GM21381 (cell line): Measurements from ENCODE around the gene PRSS33.

ENCODE experiments used
- ATAC-seq: cut with Tn5 transposase; IDR thresholded peaks from one replicate; pipeline ENCODE4 v1.9.1; 2021; ENCODE audit warnings: mild to moderate bottlenecking, moderate library complexity; ENCODE audit not compliant: unreplicated experiment

PRSS33 gene, protein sequence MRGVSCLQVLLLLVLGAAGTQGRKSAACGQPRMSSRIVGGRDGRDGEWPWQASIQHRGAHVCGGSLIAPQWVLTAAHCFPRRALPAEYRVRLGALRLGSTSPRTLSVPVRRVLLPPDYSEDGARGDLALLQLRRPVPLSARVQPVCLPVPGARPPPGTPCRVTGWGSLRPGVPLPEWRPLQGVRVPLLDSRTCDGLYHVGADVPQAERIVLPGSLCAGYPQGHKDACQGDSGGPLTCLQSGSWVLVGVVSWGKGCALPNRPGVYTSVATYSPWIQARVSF

DNA sequence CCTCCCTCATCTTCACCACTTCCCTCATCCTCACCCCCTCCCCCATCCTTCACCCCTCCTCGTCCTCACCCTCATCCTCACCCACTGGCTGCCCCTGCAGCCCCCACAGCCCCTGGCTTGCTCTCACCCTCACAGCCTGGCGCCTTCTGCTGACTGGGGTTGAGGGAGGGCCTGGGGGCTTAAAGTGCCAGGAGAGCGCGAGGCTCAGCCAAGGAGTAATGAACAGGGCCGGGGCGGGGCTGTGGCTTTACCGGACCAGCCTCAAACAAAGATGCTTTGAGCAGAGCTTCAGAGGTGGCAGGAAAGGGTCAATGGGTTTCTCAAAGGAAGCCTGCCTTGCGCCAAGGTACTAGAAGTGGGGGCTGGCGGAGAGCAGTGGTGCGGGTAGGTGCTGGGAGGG is at the start of gene PRSS33:
Gene PRSS33 (minus strand): TSS at position 155 of the 400 bp plus-strand sequence. CDS start 1,013 bp downstream, outside the sequence.
- no peak for ATAC-seq

DNA sequence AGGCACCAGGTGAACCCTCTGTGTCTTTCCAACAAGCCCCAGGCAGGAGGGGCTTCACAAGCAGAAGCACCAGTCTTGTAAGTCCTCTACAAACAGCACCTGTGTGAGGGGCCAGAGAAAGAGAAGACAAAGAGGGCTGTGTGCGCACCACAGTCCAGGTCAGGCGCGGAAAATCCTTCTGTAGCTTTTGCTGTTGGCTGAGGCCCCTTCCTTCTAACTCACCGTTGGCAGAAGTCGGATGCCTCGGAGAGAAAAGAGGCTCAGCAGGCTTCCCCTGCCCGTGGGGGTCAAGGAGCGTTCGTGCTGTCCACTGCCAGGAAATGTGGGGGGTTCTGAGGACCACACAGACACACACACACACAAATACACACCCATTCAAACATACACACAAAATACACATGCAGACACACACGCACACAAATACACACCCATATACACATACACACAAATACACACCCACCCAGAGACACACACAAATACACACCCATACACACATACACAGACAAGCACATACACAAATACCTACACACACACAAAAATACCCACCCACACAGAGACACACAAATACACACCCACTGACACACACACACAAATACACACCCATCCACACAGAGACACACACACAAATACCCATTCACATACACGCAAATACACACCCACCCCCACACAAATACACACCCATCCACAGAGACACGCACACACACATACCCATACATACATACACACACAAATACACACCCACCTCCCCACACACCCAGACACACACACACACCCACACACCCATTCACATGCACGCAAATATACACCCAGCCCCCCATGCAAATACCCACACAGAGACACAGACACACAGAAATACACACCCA is 49.5 kb upstream of the PRSS33 start:
- ATAC-seq, result no peak

DNA sequence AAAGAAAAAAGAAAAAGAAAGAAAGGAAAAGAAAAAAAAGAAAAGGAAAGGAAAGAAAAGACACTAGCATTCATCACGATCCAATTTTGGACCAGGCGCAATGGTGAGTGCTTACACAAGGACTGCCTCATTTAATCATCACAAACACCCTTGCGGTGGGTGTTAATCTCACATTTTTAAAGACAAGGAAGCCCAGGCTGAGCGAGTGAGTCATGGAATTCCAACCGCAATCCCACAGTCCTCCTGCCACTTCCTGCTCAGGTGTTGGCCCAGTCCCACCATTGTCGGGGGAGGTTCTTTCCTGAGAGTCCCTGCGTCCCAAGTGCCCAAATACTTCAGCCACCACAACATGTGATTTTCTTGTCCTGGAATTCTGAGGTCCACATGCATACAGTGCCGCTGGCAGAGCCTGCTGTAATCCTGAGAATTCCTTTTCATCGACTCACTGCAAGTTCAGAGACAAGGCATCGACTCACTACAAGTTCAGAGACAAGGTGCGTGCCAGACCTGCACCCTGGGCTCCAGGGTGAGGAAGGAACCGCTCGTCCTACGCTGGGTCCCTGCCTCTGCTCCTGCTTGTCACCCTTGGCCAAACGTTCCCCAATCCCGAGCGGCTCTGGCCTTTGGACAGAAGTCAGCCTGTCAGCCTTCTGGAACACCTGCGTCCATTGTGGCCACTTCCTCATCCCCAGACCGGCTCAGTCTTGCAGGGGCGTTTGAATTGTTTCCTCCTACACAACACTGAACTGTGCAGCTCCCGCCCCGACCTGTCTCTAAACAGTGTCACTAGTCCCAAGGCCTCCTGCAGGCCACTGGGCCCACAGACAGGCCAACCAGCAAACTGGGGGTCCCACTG is 48.5 kb upstream of the PRSS33 start:
- no peak for ATAC-seq

DNA sequence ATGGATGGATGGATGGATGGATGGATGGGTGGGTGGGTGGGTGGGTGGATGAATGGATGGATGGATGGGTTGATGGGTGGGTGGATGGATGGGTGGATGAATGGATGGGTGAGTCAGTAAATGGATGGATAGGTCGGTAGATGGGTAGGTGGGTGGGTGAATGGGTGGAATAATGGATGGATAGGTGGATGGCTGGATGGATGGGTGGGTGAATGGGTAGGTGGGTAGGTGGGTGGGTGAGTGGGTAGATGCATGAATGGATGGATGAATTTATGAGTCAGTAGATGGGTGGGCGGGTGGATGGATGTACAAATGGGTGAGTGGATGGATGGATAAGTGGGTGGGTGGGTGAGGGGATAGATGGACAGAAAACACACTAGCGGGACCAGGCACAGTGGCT is 47.6 kb upstream of the PRSS33 start:
- ATAC-seq, result no peak

DNA sequence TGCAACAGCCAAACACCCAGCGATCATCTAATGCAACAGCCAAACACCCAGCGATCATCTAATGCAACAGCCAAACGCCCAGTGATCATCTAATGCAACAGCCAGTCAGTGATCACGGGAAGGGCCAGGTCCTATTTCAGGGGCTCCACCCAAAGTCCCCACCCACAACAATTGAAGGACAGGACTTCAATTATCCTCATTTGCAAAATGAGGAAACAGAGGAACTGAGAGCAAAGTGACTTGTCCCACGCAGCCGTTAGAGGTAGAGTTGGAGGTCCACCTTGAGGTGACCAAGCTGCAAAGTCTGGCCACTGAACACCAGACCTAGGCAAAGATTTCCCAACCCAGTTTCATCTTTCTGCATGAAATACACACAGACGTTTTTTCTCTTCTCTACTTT is 46.4 kb upstream of the PRSS33 start:
- no peak for ATAC-seq

DNA sequence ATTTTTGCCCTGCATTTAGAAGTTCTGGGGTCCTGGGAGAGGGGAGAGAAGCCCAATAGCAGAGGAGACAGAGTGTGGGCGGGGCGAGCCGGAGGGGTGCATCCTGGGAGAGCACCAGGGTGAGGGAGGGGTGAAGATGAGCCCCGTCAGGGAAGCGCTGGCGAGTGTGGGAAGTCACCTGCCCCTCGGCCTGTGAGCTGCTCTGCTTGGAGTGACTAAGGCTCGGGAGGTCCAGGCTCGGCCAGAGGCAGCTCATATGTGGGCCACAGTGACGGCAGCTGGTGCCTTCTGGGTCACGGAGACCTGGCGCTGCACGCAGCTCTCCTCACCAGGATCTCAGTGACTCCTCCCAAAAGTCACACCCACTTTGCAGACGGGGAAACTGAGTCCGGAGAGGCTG is 43.8 kb upstream of the PRSS33 start:
- no peak for ATAC-seq

DNA sequence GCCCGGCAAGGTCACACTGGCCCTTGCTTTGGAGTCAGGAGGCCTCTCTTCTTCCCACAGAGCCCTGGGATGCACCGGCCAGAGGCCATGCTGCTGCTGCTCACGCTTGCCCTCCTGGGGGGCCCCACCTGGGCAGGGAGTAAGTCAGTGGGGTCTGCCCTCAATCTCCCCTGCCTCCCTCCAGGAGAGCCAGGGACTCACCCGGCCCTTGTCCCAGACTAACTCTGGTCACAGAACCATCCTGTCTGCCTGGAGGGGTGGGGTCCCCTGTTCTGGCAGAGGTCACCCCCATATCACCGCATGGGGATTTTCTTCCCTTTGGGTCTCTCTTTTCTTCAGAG is 43.0 kb upstream of the PRSS33 start:
- ATAC-seq, result no peak

DNA sequence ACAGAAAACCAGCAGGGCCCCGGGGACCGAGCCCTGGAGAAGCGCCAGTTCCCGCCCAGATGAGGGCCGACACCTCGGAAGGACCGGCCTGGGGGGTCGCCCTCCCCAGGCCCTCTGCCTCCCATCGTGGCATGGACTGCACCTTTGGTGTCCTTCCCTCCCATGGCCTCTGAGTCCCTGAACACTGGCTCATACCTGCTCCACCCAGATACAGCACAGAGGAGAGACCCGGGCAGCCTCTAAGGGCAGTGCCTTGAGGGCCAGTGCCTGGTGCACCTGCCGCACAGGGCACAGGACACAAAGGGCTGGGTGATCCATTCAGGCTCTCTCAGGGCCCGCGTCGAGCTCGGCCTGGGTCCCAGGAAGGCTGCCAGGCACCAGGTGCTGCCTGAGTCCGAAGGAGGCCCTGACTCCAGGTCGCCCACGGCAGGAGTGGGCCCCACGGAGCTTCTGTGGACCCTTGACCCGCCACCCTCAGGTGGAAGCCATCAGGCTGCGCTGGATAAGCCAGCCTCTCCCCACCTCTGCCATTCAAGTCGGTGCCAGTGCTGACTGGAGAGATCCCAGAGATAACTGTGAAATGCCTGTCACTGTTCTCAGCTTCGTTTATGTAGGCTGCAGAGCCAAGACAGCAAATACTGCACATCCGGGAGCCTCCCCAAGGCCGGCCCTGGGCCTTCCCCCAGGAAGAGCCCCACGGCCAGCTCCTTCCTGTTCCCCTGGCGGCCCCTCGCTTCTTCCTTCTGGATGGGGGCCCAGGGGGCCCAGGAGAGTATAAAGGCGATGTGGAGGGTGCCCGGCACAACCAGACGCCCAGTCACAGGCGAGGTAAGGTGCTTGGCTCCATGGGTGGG is 42.4 kb upstream of the PRSS33 start, which contains the start of gene ZG16B:
Gene ZG16B (plus strand): TSS at position 803 of the 854 bp plus-strand sequence. CDS start 139 bp downstream, outside the sequence.
- no peak for ATAC-seq

DNA sequence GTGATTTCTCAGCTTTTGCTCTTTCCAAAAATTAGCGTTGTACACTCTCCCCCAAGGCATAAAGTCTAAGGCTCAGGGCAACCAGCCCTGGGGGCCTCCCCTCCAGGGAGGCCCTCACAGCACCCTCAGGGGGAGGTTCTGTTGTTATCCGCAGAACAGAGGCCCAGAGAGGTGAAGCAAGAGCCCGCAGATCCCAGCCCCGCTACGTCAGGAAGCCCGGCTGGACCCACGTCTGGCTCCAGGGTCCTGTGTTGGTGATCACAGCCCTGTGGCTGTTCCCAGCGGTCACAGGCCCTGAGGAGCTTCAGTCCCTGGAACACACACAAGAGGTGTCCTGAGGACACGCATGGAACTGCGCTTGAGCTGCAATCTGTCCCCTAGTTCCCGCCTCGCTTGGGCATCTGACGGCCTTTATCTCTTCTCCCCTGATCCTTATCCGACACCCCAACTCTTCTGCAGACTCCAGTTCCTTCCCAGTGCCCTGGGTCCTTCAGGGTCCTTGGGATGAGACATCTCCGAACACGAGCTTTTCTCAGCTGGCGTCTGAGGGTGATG is 41.6 kb upstream of the PRSS33 start:
- ATAC-seq, result no peak

DNA sequence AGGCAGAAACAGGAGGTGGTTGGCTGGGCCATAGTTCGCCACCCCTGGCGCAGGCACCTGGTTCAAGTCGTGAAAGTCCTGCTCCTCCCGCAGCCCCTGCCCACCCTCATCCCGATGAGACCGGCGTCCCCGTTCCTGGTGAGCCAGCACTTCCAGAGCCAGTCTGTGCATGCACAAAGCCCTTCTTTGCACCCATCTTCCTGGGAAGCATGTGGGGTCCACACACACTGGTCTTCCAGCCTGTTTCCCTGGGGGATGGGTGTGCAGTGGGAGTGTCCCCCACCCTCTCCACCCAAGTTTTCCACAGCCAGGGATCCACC is 41.1 kb upstream of the PRSS33 start:
- no peak for ATAC-seq

DNA sequence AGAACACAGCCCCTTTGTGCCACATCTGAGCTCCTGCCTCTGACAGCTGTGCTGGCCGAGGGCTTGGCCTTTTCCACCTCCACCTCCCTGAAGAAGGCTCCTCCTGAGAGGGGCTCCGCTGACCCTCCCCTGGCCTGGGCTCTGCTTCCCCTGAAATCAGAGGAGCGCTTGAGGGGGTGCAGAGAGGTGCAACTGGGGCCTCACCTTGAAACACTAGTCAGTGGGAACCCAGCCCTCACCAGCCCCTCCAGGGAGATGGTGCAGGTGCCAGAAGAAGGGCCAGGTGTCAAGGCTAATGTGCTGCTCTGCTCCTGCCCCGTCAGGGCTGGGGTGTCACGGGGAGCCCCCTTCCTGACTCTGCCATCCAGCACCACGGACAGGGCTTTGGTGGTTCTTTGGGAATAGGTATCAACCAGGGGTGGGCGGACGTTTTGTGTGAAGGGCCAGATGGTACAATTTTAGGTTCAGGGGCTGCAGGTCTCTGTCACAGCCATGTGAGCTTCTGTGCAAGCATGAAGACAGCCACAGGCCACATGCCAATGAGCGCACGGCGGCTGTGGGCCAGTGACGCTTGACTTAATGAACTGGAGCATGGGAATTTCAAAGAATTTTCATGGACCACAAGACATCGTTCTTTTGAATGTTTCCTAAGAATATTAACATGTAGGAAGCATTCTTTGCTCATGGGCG is 40.6 kb upstream of the PRSS33 start:
- ATAC-seq, result no peak

DNA sequence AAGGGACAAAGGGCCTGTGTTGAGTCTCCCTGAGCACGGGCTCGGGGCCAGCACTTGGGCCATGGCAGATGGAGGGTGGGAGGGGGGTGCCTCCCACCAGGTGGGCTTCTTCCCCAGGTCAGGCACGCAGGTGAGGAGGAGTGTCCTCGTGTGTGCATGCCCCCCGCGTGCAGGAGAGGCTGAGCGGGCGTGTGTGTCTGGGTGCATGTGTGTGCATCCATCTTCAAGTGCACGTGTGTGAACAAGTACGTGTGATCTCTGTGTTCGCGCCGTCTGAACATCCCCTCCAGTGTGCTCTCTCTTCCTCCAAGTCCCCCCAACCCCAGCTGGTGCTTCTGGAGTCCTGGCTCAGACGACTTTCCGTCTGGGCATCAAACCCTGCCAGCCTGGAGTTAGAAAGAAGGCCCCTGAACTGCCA is 40.0 kb upstream of the PRSS33 start:
- ATAC-seq, result no peak

DNA sequence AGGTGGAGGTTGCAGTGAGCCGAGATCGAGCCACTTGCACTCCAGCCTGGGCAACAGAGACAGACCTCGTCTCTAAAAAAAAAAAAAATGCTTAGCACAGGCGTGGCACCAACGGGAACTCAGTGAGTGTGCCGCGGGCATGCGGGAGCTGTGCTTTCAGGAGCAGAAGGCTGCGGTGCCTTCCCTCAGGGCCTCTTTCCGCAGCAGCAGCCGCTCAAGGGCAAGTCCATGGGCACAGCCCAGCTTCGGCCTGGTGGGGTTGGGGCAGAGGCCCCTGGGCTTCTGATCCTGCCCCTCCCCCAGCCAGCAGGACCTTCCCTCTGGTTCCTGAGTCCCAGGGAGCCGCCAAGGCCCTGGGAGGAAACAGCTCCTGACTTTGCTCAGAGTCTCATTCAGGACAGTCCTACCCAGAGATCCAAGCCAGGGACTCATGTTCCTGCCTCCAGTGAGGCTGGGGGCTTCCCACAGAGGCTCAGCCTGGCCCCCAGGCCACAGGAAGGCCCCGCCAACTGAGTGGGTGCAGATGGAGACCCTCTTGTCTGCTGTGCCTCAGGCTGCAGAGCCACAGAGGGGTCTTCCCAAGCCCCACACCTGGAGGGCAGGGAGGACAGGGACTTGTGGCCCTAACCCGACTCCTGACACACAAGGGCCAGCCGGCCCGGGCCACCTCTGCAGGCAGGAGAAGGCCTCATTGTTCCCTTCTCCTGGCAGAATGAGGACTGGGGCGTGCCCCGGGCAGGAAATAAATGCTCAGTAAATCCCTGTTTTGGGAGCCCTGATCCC is 39.4 kb upstream of the PRSS33 start:
- no peak for ATAC-seq

DNA sequence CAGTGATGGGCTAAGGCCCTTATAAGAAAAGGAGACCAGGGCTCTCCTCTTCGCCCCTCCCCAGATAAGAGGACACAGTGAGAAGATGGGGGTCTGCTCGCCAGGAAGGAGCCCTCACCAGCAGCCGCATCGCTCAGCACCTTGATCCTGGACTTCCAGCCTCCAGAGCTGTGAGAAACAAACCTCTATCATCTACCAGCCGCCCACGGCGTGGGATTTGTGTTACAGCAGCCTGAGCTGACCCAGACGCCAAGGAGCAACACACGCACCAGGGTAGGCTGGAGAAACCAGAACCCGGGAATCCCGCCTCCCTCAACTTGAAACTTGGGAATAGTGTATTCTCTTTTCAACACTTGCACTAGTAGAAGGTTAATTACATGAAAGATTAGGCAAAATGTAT is 38.5 kb upstream of the PRSS33 start:
- ATAC-seq, result no peak

DNA sequence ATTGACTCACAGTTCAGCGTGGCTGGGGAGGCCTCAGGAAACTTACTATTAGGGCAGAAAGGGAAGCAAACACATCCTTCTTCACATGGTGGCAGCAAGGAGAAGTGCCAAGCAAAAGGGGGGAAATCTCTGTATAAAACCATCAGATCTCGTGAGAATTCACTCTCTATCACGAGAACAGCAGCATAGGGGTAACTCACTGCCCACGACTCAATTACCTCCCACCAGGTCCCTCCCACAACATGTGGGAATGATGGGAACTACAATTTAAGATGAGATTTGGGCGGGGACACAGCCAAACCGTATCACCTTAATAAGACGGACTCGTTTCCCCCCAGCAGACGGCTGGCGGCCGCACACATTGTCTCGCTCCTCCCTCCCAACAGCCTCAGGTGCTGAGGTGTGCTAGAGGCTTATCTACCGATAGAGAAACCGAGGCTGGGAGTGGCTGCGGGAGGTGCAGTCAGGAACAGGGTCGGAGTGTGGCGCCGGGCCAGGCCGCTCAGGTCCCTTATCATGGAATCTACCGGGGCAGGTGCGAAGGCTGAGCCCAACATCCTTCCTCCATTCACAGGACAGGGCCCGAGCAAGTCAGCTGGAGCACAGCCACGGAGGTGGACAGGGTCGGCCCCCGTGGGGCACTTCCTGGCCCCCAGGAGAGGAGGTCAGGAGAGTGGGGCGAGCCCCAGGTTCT is 37.8 kb upstream of the PRSS33 start:
- no peak for ATAC-seq

DNA sequence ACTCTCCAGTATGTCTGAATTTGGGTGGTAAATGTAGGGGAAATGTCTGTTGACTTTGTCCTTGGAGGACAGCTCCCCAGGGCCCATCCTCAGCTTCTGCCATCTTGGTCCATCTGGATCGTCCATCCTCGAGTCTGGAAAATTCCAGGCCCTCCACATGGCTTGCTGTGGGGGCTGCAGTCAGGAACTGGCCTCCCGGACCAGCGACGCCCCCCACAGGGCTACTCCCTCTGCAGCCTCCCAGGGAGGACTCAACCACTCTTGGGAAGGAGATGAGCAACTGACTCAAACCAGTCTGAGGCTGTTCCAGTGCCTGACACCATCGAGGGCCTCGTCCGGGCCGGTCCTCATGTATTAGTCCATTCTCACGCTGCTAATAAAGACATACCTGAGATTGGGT is 37.3 kb upstream of the PRSS33 start:
- no peak for ATAC-seq

DNA sequence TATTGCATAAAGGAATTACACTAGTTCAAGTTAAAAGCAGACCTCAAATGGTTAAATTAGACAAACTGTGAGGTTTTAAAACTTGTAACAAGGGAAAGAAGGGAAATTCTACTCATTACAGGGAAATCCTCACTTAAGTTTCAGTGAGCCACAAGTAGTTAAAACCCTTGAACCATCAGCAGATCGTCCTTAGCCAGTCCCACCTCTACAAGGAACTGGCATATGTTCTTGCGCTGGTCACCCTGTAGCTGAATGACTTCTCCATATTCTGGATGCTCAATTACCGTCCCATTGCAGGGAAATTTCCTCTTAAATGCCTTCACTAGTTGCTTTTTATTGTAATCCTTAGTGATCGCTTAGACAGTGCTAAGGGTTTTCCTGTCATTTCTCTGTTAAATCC is 35.1 kb upstream of the PRSS33 start:
- no peak for ATAC-seq

DNA sequence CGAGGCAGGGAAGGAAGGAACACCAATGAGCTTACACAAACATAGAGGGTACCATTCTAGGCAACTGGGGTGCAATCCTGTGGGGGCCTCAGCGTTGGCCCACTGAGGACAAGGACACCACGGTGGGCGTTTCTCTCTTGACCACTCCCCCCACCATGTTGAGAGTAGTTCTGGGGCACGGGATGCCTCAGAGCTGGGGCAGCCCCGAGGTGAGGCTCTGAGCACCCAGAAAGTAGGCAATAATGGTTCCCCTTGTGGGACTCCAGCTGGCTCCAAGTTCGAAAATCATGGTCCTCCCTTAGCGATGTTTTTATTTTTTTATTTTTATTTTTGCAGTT is 34.8 kb upstream of the PRSS33 start:
- ATAC-seq, result no peak
